Right atrium auricular region (tissue), 2 donors: ENCODE measurements around the gene NINJ2. TPM values are rescaled to one million over a fixed set of nuclear protein-coding genes. Genes with fewer than 3 reads are reported as not detected.

Experiments used
- DNase-seq: peaks from one replicate; pipeline ENCODE4 v3.0.0-alpha.2; 2019; ENCODE audit warnings: low spot score
- H3K27ac ChIP-seq, 2 donors: fragments of 200-600 bp; sonication (generic); 1 replicate in 1 of 2; 2 replicates in 1 of 2; pipeline ENCODE4 v1.5.1; 2016 to 2019
- H3K27me3 ChIP-seq, 2 donors: fragments of 200-600 bp; sonication (generic); one replicate each; pipeline versions ENCODE4 v1.5.1 to v1.6.0; 2017 to 2019
- H3K36me3 ChIP-seq: fragments of 200-600 bp; sonication (generic); one replicate; pipeline ENCODE4 v1.5.1; 2016
- H3K4me1 ChIP-seq, 2 donors: fragments of 200-600 bp; sonication (generic); one replicate each; pipeline versions ENCODE4 v1.5.1 to v1.6.0; 2017 to 2019
- H3K4me3 ChIP-seq, 2 donors: fragments of 200-600 bp; sonication (generic); 1 replicate in 1 of 2; 2 replicates in 1 of 2; pipeline ENCODE4 v1.5.1; 2017 to 2019; ENCODE audit warnings: mild to moderate bottlenecking in 1 of 2, moderate library complexity in 1 of 2
- H3K9me3 ChIP-seq, 2 donors: fragments of 200-600 bp; sonication (generic); one replicate each; pipeline ENCODE4 v1.5.1; 2019
- CTCF ChIP-seq, 2 donors: fragments of 200-600 bp; sonication (generic); IDR thresholded peaks; one replicate each; pipeline ENCODE4 v1.5.1; 2019; ENCODE audit warnings: antibody characterized with exemption in 2 of 2
- total RNA-seq, 2 donors: library from RNA; depleted of rRNA; stranded (reverse); fragments of >200 nt; gene quantifications; one replicate each; pipeline ENCODE4 v1.1.0, GENCODE V29; 2016

Gene NINJ2
- total RNA-seq, 2 donors from 2014 or later = 5.4 to 8.8 TPM

DNA sequence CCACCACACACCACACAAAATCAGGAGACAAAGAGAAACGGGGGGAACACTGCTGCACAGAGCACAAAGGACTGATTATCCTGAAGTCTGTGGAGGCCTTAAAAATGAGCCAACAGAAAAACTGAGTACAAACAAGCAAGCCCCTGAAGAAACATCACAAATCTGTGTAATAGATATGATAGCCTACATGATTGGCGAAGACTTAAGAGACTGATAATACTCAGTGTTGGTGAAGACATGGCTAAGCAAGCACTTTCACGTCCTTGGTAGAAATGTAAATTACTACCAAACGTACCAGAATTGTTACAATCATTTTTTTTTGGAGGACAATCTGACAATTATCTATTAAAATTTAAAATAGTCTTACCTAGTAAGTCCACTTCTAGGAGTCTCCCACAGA lies 74.6 kb downstream of the NINJ2 start:
- H3K9me3 ChIP-seq = no peaks in the 10 kb centered on the region
- no peaks in the 10 kb centered on the region for H3K27me3 ChIP-seq
- no peak for DNase-seq
- peaks cover 0 to 31% of the 10 kb centered on the region in 2 donors for H3K4me1 ChIP-seq
- H3K27ac ChIP-seq = no peak overlapping the region
- TF ChIP-seq CTCF (IDR thresholded peaks at IDR 0.05) = no peak
- no peaks in the 10 kb centered on the region for H3K36me3 ChIP-seq
- no peak overlapping the region for H3K4me3 ChIP-seq

- H3K4me1 ChIP-seq = peaks cover 0 to 31% of the 10 kb centered on the region in 2 donors
- H3K9me3 ChIP-seq = no peaks in the 10 kb centered on the region
- H3K27me3 ChIP-seq = no peaks in the 10 kb centered on the region
- no peak for DNase-seq
- H3K4me3 ChIP-seq = no peak overlapping the region
- no peak overlapping the region for H3K27ac ChIP-seq
- H3K36me3 ChIP-seq = no peaks in the 10 kb centered on the region
- TF ChIP-seq CTCF (IDR thresholded peaks at IDR 0.05) = no peak
Observed at GRCh38 chr12:588024-588322, 75.3 kb downstream of the NINJ2 start.

- Histone ChIP-seq H3K9me3 (no peaks in the 10 kb centered on the region), H3K4me3 (no peak overlapping the region), H3K27ac (no peak overlapping the region), H3K27me3 (no peaks in the 10 kb centered on the region), H3K36me3 (no peaks in the 10 kb centered on the region), H3K4me1 (peaks cover 0 to 31% of the 10 kb centered on the region in 2 donors)
- no peak for DNase-seq
- TF ChIP-seq CTCF (IDR thresholded peaks at IDR 0.05) = no peak
Observed at GRCh38 chr12:587132-588023, 75.9 kb downstream of the NINJ2 start.

DNA sequence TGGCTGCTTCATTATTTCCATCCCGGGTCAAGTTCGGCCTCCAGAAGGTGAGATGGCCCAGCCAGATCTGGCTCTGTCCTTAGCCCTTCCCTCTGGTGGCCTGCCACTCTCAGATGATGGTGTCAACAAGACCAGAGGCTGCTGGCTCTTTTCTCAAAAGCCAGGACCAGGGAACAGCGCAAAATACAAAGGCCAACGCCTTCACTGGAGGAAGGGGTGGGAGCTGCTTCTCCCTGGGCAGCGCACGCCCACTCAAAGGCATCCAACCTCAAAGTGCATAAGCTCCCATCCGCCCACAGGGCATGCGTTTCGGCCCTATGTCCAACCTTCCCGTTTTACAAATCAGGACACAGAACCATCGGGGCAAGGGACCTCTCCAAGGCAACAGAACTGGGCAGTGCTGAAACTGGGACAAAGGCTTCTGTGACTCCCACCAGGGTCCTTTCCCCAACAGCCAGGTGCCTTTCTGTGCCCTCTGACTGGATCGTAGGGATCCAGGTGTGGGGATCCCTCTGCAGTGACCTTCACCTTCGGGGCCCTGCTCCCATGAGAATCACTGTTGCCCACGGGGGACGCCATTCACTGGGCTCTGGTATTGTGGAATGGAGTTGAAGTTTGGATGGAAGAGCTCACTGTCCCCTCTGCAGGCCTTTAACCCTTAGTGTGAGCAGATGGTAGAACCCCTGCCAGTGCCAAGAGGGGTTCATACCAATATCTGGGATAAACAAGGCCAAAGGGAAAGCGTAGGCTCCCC lies 76.8 kb downstream of the NINJ2 start:
- H3K4me1 ChIP-seq = peaks cover 0 to 27% of the 10 kb centered on the region in 2 donors
- no peak for DNase-seq
- no peaks in the 10 kb centered on the region for H3K27me3 ChIP-seq
- H3K4me3 ChIP-seq = no peak overlapping the region
- no peak overlapping the region for H3K27ac ChIP-seq
- TF ChIP-seq CTCF (IDR thresholded peaks at IDR 0.05) = no peak
- no peaks in the 10 kb centered on the region for H3K36me3 ChIP-seq
- H3K9me3 ChIP-seq = no peaks in the 10 kb centered on the region

GRCh38 chr12:585062-586061 lies 77.9 kb downstream of the NINJ2 start:
- no peak for DNase-seq
- Histone ChIP-seq H3K4me1 (peaks cover 0 to 31% of the 10 kb centered on the region in 2 donors), H3K4me3 (no peak overlapping the region), H3K36me3 (no peaks in the 10 kb centered on the region), H3K27me3 (no peaks in the 10 kb centered on the region), H3K27ac (no peak overlapping the region), H3K9me3 (no peaks in the 10 kb centered on the region)
- no peak for TF ChIP-seq CTCF (IDR thresholded peaks at IDR 0.05)
